SHP77 treated with DMSO at 0.1 percent for 48 hours (cell line): ENCODE results near the gene LGALS16.
"Not testable (repeated sequence)": the region's sequence is repeated elsewhere in the genome, so short reads cannot be mapped to it uniquely, and the experiment has no call there.

Experiments
- DNase-seq: peaks from one replicate; lab custom pipeline; 2025; lab: John Stamatoyannopoulos, UW

The LGALS16 gene

DNA sequence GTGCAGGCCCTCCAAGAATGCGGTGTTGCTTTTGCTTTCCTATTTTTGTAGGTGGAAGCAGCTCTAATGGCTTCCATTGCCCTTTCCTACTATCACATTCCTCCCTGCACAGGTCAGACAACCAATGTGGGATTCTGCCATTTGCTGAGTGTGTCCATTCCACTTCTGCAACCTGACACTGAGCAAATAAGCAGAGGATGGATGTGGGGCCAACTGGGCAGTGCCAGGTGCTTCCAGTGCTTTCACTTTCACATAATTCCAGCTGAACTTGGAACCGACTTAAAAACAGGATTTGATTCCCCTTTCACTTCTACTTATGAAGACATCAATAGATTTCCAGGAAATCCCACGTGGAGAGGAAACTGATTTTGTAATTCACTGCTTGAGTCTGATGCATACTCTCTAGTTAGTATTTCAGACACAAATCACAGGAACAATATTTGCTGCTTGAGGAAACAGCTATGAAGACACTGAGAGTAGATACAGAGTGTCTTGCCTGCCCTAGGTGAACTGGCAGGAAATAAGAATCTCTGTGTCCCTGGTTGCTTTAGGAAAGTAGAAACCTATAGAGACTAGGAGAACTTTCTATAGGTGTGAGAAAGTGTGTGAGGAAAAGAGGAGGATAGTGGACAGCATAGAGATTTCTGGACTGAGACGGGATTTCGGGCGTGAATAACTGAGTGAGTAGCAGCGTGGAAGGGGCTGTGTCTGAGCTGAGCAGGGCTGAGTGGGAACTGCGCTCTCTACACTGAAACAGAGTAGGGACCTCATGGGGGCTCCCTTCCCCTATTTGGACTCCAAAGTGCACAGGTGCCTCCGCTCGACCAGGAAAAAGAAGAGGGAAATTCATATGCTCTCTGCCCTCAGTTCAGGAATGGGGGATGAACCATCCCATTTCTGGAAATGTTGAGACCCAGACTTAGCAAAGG lies 22.5 kb downstream of the LGALS16 start:
- DNase-seq = peak; percentile 92

DNA sequence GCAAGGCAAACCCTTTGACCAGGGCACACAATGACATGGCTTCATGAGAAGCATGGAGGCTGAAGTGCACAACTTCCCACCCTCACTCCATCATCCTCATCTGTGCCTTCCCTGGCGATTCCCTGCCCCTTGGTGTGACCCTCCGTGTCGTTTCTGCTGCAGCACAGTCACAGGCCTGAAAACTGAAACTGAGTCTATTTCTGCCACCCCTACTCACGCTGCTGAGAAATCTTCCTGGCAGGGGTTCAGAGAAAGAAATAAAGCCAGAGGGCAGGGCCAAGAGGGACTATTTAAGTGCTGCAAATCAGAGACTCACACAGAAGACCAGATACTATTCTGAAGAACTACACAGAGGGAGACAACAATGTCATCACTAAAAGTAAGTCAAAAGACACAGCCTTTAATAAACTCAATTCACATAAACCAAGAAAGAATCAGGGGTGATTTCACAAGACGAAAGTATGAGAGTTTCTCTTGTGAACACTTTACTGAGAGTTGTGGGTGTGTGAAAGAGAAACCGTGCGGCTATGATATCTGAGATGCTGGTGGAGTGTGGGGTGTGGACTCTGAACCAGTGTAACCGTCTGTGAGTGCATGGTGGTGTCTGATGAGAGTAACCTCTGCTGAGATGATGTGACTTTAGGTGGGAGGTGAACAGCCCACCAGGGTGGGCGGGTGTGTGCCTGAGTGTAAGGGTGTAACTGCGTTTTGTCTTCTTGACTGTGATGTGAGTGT lies 23.5 kb downstream of the LGALS16 start:
- no peak for DNase-seq

DNA sequence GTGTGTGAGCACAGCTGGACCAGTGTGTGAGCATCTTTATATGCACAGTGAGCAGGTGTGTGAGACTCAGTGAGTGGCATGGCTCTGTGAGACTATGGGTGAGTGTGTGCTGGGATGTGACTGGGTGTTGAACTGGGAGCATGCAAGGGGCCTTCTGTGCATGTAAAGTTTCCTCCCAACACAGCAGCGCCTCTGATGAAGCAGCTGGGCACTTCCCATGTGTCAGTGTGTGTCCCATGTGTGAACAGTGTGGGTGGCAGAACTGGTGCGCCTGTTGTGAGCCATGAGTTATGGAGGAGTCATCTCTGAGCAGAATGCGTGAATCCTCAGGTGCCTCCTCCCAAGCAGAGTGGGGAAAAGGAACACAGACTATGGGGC lies 24.1 kb downstream of the LGALS16 start:
- no peak for DNase-seq

GRCh38 chr19:39680593-39680992 lies 24.9 kb downstream of the LGALS16 start:
- DNase-seq = no peak

DNA sequence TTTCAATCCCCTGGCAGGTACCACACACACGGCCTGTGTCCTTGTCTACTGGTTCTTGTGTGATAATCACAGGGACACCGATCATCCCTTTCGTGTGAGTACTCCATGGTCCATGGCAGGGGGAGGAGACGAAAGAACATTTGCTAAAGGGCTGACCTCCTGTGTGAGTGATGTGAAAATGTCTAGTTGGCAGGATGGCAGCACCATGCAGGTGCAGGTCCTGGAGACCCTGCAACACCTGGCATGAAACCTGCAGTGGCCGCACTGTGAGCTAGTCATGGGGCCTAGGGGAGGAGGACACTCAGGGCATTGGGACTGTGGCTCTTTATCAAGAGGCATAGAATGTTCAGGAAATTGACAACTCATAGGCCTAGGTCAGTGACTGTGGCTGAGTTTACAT lies 25.7 kb downstream of the LGALS16 start:
- no peak for DNase-seq

GRCh38 chr19:39684267-39684666 lies 28.6 kb downstream of the LGALS16 start:
- no peak for DNase-seq

DNA sequence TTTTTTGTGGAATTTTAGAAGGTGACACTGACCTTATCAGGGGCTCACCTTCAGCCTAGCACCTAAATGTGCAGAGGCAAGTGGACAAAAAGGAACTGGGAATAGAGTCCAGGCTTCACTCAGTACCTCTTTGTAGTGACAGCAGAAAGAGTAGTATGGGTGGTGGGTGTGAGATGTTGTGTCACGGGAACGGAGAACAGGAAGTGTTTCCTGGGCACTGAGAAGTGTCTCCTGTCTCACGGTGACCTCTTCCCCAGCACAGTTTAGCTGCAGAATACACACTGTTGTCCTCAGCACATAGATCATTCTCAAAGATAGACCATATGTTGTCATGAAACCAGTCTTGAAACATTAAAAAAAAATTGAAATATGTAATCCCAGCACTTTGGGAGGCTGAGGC lies 31.0 kb downstream of the LGALS16 start:
- DNase-seq = no peak

DNA sequence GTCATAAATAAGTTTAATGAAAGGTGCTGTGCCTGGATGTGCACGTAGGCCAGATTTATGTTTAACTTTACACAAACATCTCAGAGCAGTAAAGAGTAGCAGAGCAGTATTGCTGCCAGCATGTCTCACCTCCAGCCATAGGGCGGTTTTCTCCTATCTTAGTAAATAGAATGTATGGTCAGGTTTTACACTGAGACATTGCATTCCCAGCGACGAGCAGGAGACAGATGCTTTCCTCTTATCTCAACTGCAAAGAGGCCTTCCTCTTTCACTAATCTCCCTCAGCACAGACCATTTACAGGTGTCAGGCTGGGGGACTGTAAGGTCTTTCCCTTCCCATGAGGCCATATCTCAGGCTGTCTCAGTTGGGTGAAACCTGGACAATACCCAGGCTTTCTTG lies 32.9 kb downstream of the LGALS16 start:
- DNase-seq = not testable (repeated sequence)

DNA sequence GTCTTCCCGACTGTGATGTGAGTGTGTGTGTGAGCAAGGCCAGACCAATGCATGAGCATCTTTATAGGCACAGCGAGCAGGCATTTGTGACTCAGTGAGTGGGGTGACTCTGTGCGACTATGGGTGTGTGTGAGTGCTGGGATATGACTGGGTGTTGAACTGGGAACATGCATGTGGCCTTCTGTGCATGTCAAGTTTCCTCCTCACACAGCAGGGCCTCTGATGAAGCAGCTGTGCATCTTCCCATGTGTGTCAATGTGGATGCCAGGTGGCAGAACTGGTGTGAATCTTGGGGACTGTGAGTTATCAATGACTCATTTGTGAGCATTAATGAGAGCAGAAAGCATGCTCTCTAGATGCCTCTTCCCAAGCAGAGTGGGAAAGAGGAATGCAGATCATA lies 36.5 kb downstream of the LGALS16 start:
- no peak for DNase-seq

- no peak for DNase-seq
Measured at GRCh38 chr19:39692822-39693221, 37.1 kb downstream of the LGALS16 start.

GRCh38 chr19:39695759-39696158 lies 40.0 kb downstream of the LGALS16 start:
- no peak for DNase-seq

- no peak for DNase-seq
Measured at GRCh38 chr19:39696387-39696786, 40.7 kb downstream of the LGALS16 start.

- DNase-seq = no peak
Measured at GRCh38 chr19:39698535-39698934, 42.8 kb downstream of the LGALS16 start.

- DNase-seq = no peak
Measured at GRCh38 chr19:39701291-39701690, 45.6 kb downstream of the LGALS16 start.

DNA sequence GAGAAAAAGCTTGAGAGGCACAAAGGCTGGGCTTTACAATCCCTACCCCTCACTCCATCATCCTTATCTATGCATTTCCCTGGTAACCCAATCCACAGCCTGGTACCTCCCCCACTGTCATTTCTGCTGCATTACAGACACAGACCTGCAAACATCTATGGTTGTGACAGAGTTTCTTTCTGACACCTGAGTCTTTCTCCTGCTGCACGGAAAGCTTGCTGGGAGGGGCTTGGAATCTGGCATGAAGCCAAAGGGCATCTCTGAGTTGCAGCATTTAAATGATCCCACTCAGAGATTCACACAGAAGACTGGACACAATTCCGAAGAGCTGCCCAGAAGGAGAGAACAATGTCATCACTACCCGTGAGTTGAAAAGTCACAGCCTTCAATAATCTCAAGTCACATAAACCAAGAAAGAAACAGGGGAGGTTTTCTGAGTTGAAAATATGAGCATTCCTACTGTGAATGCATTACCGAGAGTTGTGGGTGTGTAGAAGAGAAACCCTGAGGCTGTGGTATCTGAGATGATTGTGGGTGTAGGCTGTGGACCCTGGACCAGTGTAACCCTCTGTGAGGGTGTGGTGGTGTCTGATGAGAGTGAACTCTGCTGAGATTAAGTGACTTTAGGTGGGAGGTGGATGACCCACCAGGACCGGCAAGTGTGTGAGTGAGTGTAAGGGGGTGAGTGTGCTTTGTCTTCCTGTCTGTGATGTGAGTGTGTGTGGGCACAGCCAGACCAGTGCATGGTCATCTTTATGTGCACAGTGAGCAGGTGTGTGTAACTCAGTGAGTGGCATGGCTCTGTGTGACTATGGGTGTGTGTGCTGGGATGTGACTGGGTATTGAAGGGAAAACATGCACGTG lies 48.7 kb downstream of the LGALS16 start, which contains the start of gene LGALS14:
Gene LGALS14 (plus strand): TSS at position 301 of the 864 bp plus-strand sequence. CDS start 48 bp downstream, at position 349.
- DNase-seq = no peak

DNA sequence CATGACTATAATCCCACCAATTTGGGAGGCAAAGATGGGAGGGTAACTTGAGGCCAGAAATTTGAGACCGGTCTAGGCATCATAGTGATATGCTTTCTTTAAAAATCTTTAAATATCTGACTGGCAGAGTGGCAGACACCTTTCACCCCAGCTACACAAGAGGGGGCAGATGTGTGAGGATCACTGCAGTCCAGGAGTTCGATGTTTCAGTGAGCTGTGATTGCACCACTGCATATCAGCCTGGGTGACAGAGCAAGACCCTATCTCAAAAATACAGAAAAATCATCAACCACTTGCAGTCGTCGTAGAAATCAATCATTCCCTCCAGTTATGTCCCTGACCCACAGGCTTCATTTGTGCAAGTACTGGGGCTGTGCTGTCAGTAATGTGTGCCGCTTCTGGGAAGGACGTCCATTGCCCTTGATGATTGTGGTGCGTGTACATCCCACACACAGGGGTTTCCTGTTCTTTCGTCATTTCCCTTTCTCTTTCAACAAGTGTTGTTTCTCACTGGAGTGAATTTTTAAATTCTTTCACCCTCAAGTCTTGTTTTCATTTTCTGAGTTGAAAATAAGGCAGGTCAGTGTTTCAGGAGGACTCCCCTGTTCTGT lies 50.0 kb downstream of the LGALS16 start:
- no peak for DNase-seq

DNA sequence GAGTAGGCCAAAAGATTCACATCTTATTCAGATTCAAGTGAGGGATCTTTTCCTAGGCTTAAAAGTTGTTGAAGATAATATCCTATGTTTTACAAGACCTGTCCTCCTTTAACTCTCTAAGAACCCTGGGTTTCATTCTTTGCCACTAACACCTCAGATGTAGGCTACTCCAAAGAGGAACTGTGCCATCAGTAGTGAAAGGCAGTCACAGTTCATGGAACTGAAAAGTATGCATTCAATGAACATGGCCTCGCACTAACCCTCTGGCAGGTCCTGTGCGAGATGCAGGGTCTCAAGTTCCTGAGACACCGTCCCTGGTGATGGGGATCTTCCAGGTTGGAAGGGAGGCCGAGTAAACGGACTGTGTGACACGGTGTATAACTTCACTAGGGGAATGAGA lies 52.9 kb downstream of the LGALS16 start:
- DNase-seq = no peak

- DNase-seq = no peak
Measured at GRCh38 chr19:39709026-39709872, 53.5 kb downstream of the LGALS16 start.
